Peyer's patch (tissue), 4 donors: ENCODE measurements around the gene MEGF9. TPM values are rescaled to one million over a fixed set of nuclear protein-coding genes. Genes with fewer than 3 reads are reported as not detected.
"Not testable (repeated sequence)": the region's sequence is repeated elsewhere in the genome, so short reads cannot be mapped to it uniquely, and the experiment has no call there.

Experiments
- DNase-seq, 3 donors: peaks; one replicate each; pipeline ENCODE4 v3.0.0-alpha.2; 2017 to 2019
- H3K27ac ChIP-seq, 4 donors: fragments of 200-600 bp; sonication (generic); one replicate each; pipeline ENCODE4 v1.5.1; 2016 to 2019
- H3K27me3 ChIP-seq, 2 donors: fragments of 200-600 bp; sonication (generic); one replicate each; pipeline ENCODE4 v1.5.1; 2019
- H3K36me3 ChIP-seq, 3 donors: fragments of 200-600 bp; sonication (generic); one replicate each; pipeline ENCODE4 v1.5.1; 2016 to 2019
- H3K4me1 ChIP-seq, 4 donors: fragments of 200-600 bp; sonication (generic); one replicate each; pipeline ENCODE4 v1.5.1; 2016 to 2019
- H3K4me3 ChIP-seq, 4 donors: fragments of 200-600 bp; sonication (generic); 1 replicate in 3 of 4; 2 replicates in 1 of 4; pipeline ENCODE4 v1.5.1; 2016 to 2019; ENCODE audit warnings: mild to moderate bottlenecking in 1 of 4
- H3K9me3 ChIP-seq, 4 donors: fragments of 200-600 bp; sonication (generic); one replicate each; pipeline ENCODE4 v1.5.1; 2016 to 2019; ENCODE audit warnings: mild to moderate bottlenecking in 1 of 4
- CTCF ChIP-seq, 6 experiments: fragments of 450-650 bp in 4 of 6; fragments of 200-600 bp in 2 of 6; sonication (generic) in 1 of 6; IDR thresholded peaks; one replicate each; pipeline ENCODE4 v1.5.1; 2017 to 2019; ENCODE audit warnings: antibody characterized with exemption in 6 of 6, mild to moderate bottlenecking in 3 of 6, moderate library complexity in 1 of 6
- POLR2A ChIP-seq, 2 donors: fragments of 450-650 bp; IDR thresholded peaks; one replicate each; pipeline ENCODE4 v1.5.1; 2017; ENCODE audit warnings: antibody characterized with exemption in 2 of 2, mild to moderate bottlenecking in 2 of 2, moderate library complexity in 2 of 2
- total RNA-seq, 4 donors: library from RNA; depleted of rRNA; stranded (reverse); fragments of >200 nt; gene quantifications; one replicate each; pipeline ENCODE4 v1.1.0, GENCODE V29; 2016

The MEGF9 gene
- total RNA-seq, 4 donors from 2014 or later: 8.1 to 15.1 (median 11.5) TPM

- H3K27ac ChIP-seq: no peak overlapping the region
- no peaks in the 10 kb centered on the region for H3K9me3 ChIP-seq
- TF ChIP-seq POLR2A (IDR thresholded peaks at IDR 0.05) (no peak), CTCF (IDR thresholded peaks at IDR 0.05) (no peak)
- H3K27me3 ChIP-seq: no peaks in the 10 kb centered on the region
- H3K4me3 ChIP-seq: no peak overlapping the region
- peaks cover 0 to 9% (median 0%) of the 10 kb centered on the region in 4 donors for H3K4me1 ChIP-seq
- no peak for DNase-seq
- no peaks in the 10 kb centered on the region for H3K36me3 ChIP-seq
Observed at GRCh38 chr9:120642129-120642770, 72.0 kb downstream of the MEGF9 start.

- H3K27me3 ChIP-seq: not testable (repeated sequence)
Observed at GRCh38 chr9:120640874-120641273, 73.4 kb downstream of the MEGF9 start.

GRCh38 chr9:120640380-120640779, 73.9 kb downstream of the MEGF9 start:
- no peak overlapping the region for H3K4me3 ChIP-seq
- H3K4me1 ChIP-seq: no peaks in the 10 kb centered on the region
- no peak for DNase-seq
- no peaks in the 10 kb centered on the region for H3K27me3 ChIP-seq
- H3K9me3 ChIP-seq: no peaks in the 10 kb centered on the region
- TF ChIP-seq POLR2A (IDR thresholded peaks at IDR 0.05) (no peak), CTCF (IDR thresholded peaks at IDR 0.05) (no peak)
- no peak overlapping the region for H3K27ac ChIP-seq
- H3K36me3 ChIP-seq: no peaks in the 10 kb centered on the region

More at GRCh38 chr9:120640874-120641273, 73.4 kb downstream of the MEGF9 start:
- H3K27ac ChIP-seq, H3K4me1 ChIP-seq, H3K4me3 ChIP-seq, H3K36me3 ChIP-seq, H3K9me3 ChIP-seq, DNase-seq: not testable (repeated sequence)

- TF ChIP-seq CTCF (IDR thresholded peaks at IDR 0.05): no peak
- TF ChIP-seq POLR2A (IDR thresholded peaks at IDR 0.05): no peak
- H3K27ac ChIP-seq: no peak overlapping the region
- H3K27me3 ChIP-seq: no peaks in the 10 kb centered on the region
- H3K36me3 ChIP-seq: no peaks in the 10 kb centered on the region
- H3K4me3 ChIP-seq: no peak overlapping the region
- DNase-seq: no peak
- H3K4me1 ChIP-seq: no peaks in the 10 kb centered on the region
- H3K9me3 ChIP-seq: no peaks in the 10 kb centered on the region
Observed at GRCh38 chr9:120637919-120638318, 76.4 kb downstream of the MEGF9 start.

GRCh38 chr9:120636194-120636957, 77.9 kb downstream of the MEGF9 start:
- no peak for DNase-seq
- TF ChIP-seq POLR2A (IDR thresholded peaks at IDR 0.05) (no peak), CTCF (IDR thresholded peaks at IDR 0.05) (no peak)
- Histone ChIP-seq H3K9me3 (no peaks in the 10 kb centered on the region), H3K4me3 (no peak overlapping the region), H3K4me1 (no peaks in the 10 kb centered on the region), H3K27me3 (no peaks in the 10 kb centered on the region), H3K36me3 (no peaks in the 10 kb centered on the region), H3K27ac (no peak overlapping the region)

GRCh38 chr9:120635011-120635410, 79.3 kb downstream of the MEGF9 start:
- DNase-seq: no peak
- Histone ChIP-seq H3K4me3 (no peak overlapping the region), H3K4me1 (no peaks in the 10 kb centered on the region), H3K36me3 (no peaks in the 10 kb centered on the region), H3K9me3 (no peaks in the 10 kb centered on the region), H3K27me3 (no peaks in the 10 kb centered on the region), H3K27ac (no peak overlapping the region)
- TF ChIP-seq CTCF (IDR thresholded peaks at IDR 0.05): no peak
- TF ChIP-seq POLR2A (IDR thresholded peaks at IDR 0.05): no peak
